Lung (tissue), 16 donors: Measurements from ENCODE around the gene MRPL4. TPM values are rescaled to one million over a fixed set of nuclear protein-coding genes. Genes with fewer than 3 reads are reported as not detected.

Source experiments
- ATAC-seq: fragments of 200-7000 bp; cut with Tn5 transposase; one replicate; pipeline ENCODE4 v1.9.1; 2020; ENCODE audit warnings: moderate number of reproducible peaks; ENCODE audit not compliant: insufficient read depth, low FRiP score
- DNase-seq, 3 donors: peaks; one replicate each; pipeline ENCODE4 v3.0.0-alpha.2; 2013 to 2017
- H3K27ac ChIP-seq, 2 donors: one replicate each; pipeline ENCODE4 v1.5.1; 2013; ENCODE audit warnings: mild to moderate bottlenecking in 2 of 2, moderate library complexity in 2 of 2, control low read depth in 1 of 2, inconsistent platforms in 1 of 2, low read depth in 1 of 2, low read length in 1 of 2
- H3K27me3 ChIP-seq, 3 donors: one replicate each; pipeline ENCODE4 v1.5.1; 2013; ENCODE audit warnings: low read length in 2 of 3; ENCODE audit not compliant: control insufficient read depth in 3 of 3, insufficient read depth in 3 of 3
- H3K36me3 ChIP-seq, 4 donors: one replicate each; pipeline ENCODE4 v1.5.1; 2013; ENCODE audit warnings: low read length in 4 of 4, mild to moderate bottlenecking in 1 of 4, moderate library complexity in 1 of 4; ENCODE audit not compliant: control insufficient read depth in 4 of 4, insufficient read depth in 4 of 4
- H3K4me1 ChIP-seq, 5 donors: one replicate each; pipeline ENCODE4 v1.5.1; 2013; ENCODE audit warnings: low read length in 5 of 5, mild to moderate bottlenecking in 2 of 5, moderate library complexity in 1 of 5; ENCODE audit not compliant: control insufficient read depth in 5 of 5, insufficient read depth in 5 of 5
- H3K4me3 ChIP-seq: one replicate; pipeline ENCODE4 v1.5.1; 2013; ENCODE audit warnings: mild to moderate bottlenecking, control low read depth, moderate library complexity
- H3K9ac ChIP-seq, 2 donors: one replicate each; pipeline ENCODE4 v1.5.1; 2013; ENCODE audit warnings: low read length in 2 of 2, control low read depth in 1 of 2; ENCODE audit not compliant: insufficient read depth in 1 of 2
- H3K9me3 ChIP-seq, 4 donors: one replicate each; pipeline ENCODE4 v1.5.1; 2013; ENCODE audit warnings: low read length in 3 of 4, mild to moderate bottlenecking in 1 of 4, moderate library complexity in 1 of 4; ENCODE audit not compliant: control insufficient read depth in 4 of 4, insufficient read depth in 3 of 4
- CTCF ChIP-seq: IDR thresholded peaks from 2 replicates; pipeline ENCODE4 v1.5.1; 2012; ENCODE audit warnings: mild to moderate bottlenecking; ENCODE audit errors: control extremely low read depth, extremely low read depth
- WGBS, 2 donors: extraction: QIAGEN DNeasy Blood & Tissue Kit; methylation state at CpG; one replicate each; pipeline ENCODE4 v1.1.7; 2013; 5-methylcytosine and 5-hydroxymethylcytosine counted together
- long read RNA-seq, 5 donors: transcript quantifications; one replicate each; lab custom pipeline, GENCODE V29; 2026
- polyA plus RNA-seq, 2 donors: library from polyadenylated mRNA; stranded (reverse); fragments of 200-250 nt; gene quantifications; one replicate each; pipeline ENCODE4 v1.2.1, GENCODE V29; 2013
- total RNA-seq, 2 donors: library from RNA; depleted of rRNA in 1 of 2; stranded (reverse); fragments of >200 nt in 1 of 2; gene quantifications; one replicate each; pipeline ENCODE4 v1.2.1, GENCODE V29; 2014 to 2021
- donor health status: control.
- donor health status: control.
- donor health status: Bipolar disorder and iron deficiency.
- donor health status: healthy.
- donor health status: DM: yes; HTN: yes; CAD: no.

Gene MRPL4
- total RNA-seq, result 10 to 100 TPM; 16.6 to 61.9 TPM
- polyA plus RNA-seq, result 10 to 100 TPM; 33.8 to 64.8 TPM
- long read RNA-seq, donor 1, transcript MRPL4-201 (9 exons, 1,455 nt), result major isoform, 20 of 30 reads
- long read RNA-seq, donor 1, partial matches to known transcripts, result 9 of 30 reads
- long read RNA-seq, donor 1, other reads (novel, unspliced or antisense), result 0 of 30 reads
- long read RNA-seq, donor 2, transcript MRPL4-201 (9 exons, 1,455 nt), result major isoform, 6 of 6 reads
- long read RNA-seq, donor 2, partial matches to known transcripts, result 0 of 6 reads
- long read RNA-seq, donor 2, other reads (novel, unspliced or antisense), result 0 of 6 reads
- long read RNA-seq, donor 3, transcript MRPL4-201 (9 exons, 1,455 nt), result major isoform, 5 of 5 reads
- long read RNA-seq, donor 3, partial matches to known transcripts, result 0 of 5 reads
- long read RNA-seq, donor 3, other reads (novel, unspliced or antisense), result 0 of 5 reads
- long read RNA-seq, donor 4, transcript MRPL4-201 (9 exons, 1,455 nt), result major isoform, 6 of 12 reads
- long read RNA-seq, donor 4, partial matches to known transcripts, result 5 of 12 reads
- long read RNA-seq, donor 4, other reads (novel, unspliced or antisense), result 0 of 12 reads
- long read RNA-seq, donor 5, transcript MRPL4-201 (9 exons, 1,455 nt), result major isoform, 19 of 23 reads
- long read RNA-seq, donor 5, partial matches to known transcripts, result 0 of 23 reads
- long read RNA-seq, donor 5, other reads (novel, unspliced or antisense), result 0 of 23 reads

- H3K27me3 ChIP-seq, result no peaks in the 10 kb centered on the region
- peak within 1 kb of the TSS; percentile 73 to 89 for H3K27ac ChIP-seq
- DNase-seq (peak; percentile 98 to 99 (median 99)), ATAC-seq (peak; percentile 90)
- peaks cover 4 to 23% (median 13%) of the 10 kb centered on the region in 4 donors for H3K36me3 ChIP-seq
- H3K4me3 ChIP-seq, result peak within 1 kb of the TSS; percentile 82
- H3K9me3 ChIP-seq, result no peaks in the 10 kb centered on the region
- H3K9ac ChIP-seq, result peak within 1 kb of the TSS in 1 of 2 donors; percentile 27
- peaks cover 0 to 10% (median 0%) of the 10 kb centered on the region in 5 donors for H3K4me1 ChIP-seq
- WGBS, 2 donors, result 1% methylated on average over 73 to 77 of the region's 77 CpGs
- TF ChIP-seq CTCF, result no peak
Observed at GRCh38 chr19:10251792-10252694, at the start of gene MRPL4. MRPL4 (plus strand) TSS chr19:10252214; CDS start chr19:10252254, 40 bp downstream.

- Histone ChIP-seq H3K4me3 (no peak overlapping the region), H3K9me3 (peaks cover 0 to 6% (median 2%) of the 10 kb centered on the region in 4 donors), H3K27ac (no peak overlapping the region), H3K9ac (no peak overlapping the region), H3K36me3 (peaks cover 0 to 7% (median 3%) of the 10 kb centered on the region in 4 donors), H3K4me1 (peaks cover 0 to 4% (median 0%) of the 10 kb centered on the region in 5 donors), H3K27me3 (no peaks in the 10 kb centered on the region)
- no peak for DNase-seq
- WGBS, 2 donors, result 96 to 97% methylated on average over 3 of the region's 3 CpGs
- no peak for ATAC-seq
- TF ChIP-seq CTCF, result no peak
Observed at GRCh38 chr19:10203686-10204085, 48.3 kb upstream of the MRPL4 start.

GRCh38 chr19:10205636-10206035 lies 46.4 kb upstream of the MRPL4 start:
- no peak for DNase-seq
- H3K9me3 ChIP-seq, result peaks cover 0 to 6% (median 2%) of the 10 kb centered on the region in 4 donors
- no peak overlapping the region for H3K9ac ChIP-seq
- no peak for ATAC-seq
- H3K27me3 ChIP-seq, result no peaks in the 10 kb centered on the region
- H3K4me1 ChIP-seq, result peaks cover 0 to 4% (median 0%) of the 10 kb centered on the region in 5 donors
- H3K27ac ChIP-seq, result no peak overlapping the region
- TF ChIP-seq CTCF, result no peak
- WGBS, 2 donors, result 83 to 96% methylated on average over 4 of the region's 4 CpGs
- H3K36me3 ChIP-seq, result peaks cover 0 to 7% (median 3%) of the 10 kb centered on the region in 4 donors
- H3K4me3 ChIP-seq, result no peak overlapping the region
